Measurements from ENCODE around the gene MUC13.
"Not testable (repeated sequence)": the region's sequence is repeated elsewhere in the genome, so short reads cannot be mapped to it uniquely, and the experiment has no call there.

Gene MUC13

GRCh38 chr3:124934577-124934976, at the start of gene MUC13:
Gene MUC13 (minus strand): TSS chr3:124934751. CDS start chr3:124934712, 39 bp downstream.
- in situ Hi-C loops (cut with HindIII; ENCODE audit: low pct_ligation_motif_present, low pct_unique_long_range_greater_than_20kb, low sequenced_read_pairs) = no loop called here
- DNase-seq = no peak

GRCh38 chr3:124982855-124983254, 48.3 kb upstream of the MUC13 start:
- DNase-seq = no peak
- in situ Hi-C loops (cut with HindIII; ENCODE audit: low pct_ligation_motif_present, low pct_unique_long_range_greater_than_20kb, low sequenced_read_pairs) = no loop called here

- no peak for DNase-seq
- in situ Hi-C loops (cut with HindIII; ENCODE audit: low pct_ligation_motif_present, low pct_unique_long_range_greater_than_20kb, low sequenced_read_pairs) = no loop called here
Observed at GRCh38 chr3:124981472-124981871, 46.9 kb upstream of the MUC13 start.

GRCh38 chr3:124978627-124979026, 44.1 kb upstream of the MUC13 start:
- in situ Hi-C loops (cut with HindIII; ENCODE audit: low pct_ligation_motif_present, low pct_unique_long_range_greater_than_20kb, low sequenced_read_pairs) = no loop called here
- DNase-seq = no peak

- no peak for DNase-seq
- in situ Hi-C loops (cut with HindIII; ENCODE audit: low pct_ligation_motif_present, low pct_unique_long_range_greater_than_20kb, low sequenced_read_pairs) = no loop called here
Observed at GRCh38 chr3:124976383-124976782, 41.8 kb upstream of the MUC13 start.

- in situ Hi-C loops (cut with HindIII; ENCODE audit: low pct_ligation_motif_present, low pct_unique_long_range_greater_than_20kb, low sequenced_read_pairs) = no loop called here
- no peak for DNase-seq
Observed at GRCh38 chr3:124974691-124975090, 40.1 kb upstream of the MUC13 start.

- in situ Hi-C loops (cut with HindIII; ENCODE audit: low pct_ligation_motif_present, low pct_unique_long_range_greater_than_20kb, low sequenced_read_pairs) = no loop called here
- no peak for DNase-seq
Observed at GRCh38 chr3:124973290-124973689, 38.7 kb upstream of the MUC13 start.

- in situ Hi-C loops (cut with HindIII; ENCODE audit: low pct_ligation_motif_present, low pct_unique_long_range_greater_than_20kb, low sequenced_read_pairs) = no loop called here
- no peak for DNase-seq
Observed at GRCh38 chr3:124972457-124972856, 37.9 kb upstream of the MUC13 start.

- in situ Hi-C loops (cut with HindIII; ENCODE audit: low pct_ligation_motif_present, low pct_unique_long_range_greater_than_20kb, low sequenced_read_pairs) = no loop called here
- DNase-seq = peak; percentile 30
Observed at GRCh38 chr3:124969963-124970722, 35.6 kb upstream of the MUC13 start.

- in situ Hi-C loops (cut with HindIII; ENCODE audit: low pct_ligation_motif_present, low pct_unique_long_range_greater_than_20kb, low sequenced_read_pairs) = no loop called here
- no peak for DNase-seq
Observed at GRCh38 chr3:124969190-124969589, 34.6 kb upstream of the MUC13 start.

- in situ Hi-C loops (cut with HindIII; ENCODE audit: low pct_ligation_motif_present, low pct_unique_long_range_greater_than_20kb, low sequenced_read_pairs) = no loop called here
- no peak for DNase-seq
Observed at GRCh38 chr3:124967964-124968363, 33.4 kb upstream of the MUC13 start.

- no peak for DNase-seq
Observed at GRCh38 chr3:124966521-124967445, 32.2 kb upstream of the MUC13 start.

GRCh38 chr3:124965413-124965812, 30.9 kb upstream of the MUC13 start:
- DNase-seq = no peak
- in situ Hi-C loops (cut with HindIII; ENCODE audit: low pct_ligation_motif_present, low pct_unique_long_range_greater_than_20kb, low sequenced_read_pairs) = no loop called here

More at GRCh38 chr3:124966521-124967445, 32.2 kb upstream of the MUC13 start:
- in situ Hi-C loops (cut with HindIII; ENCODE audit: low pct_ligation_motif_present, low pct_unique_long_range_greater_than_20kb, low sequenced_read_pairs) = no loop called here

- in situ Hi-C loops (cut with HindIII; ENCODE audit: low pct_ligation_motif_present, low pct_unique_long_range_greater_than_20kb, low sequenced_read_pairs) = no loop called here
- no peak for DNase-seq
Observed at GRCh38 chr3:124964387-124964786, 29.8 kb upstream of the MUC13 start.

- DNase-seq = no peak
- in situ Hi-C loops (cut with HindIII; ENCODE audit: low pct_ligation_motif_present, low pct_unique_long_range_greater_than_20kb, low sequenced_read_pairs) = no loop called here
Observed at GRCh38 chr3:124963755-124964154, 29.2 kb upstream of the MUC13 start.

GRCh38 chr3:124962403-124962940, 27.9 kb upstream of the MUC13 start:
- in situ Hi-C loops (cut with HindIII; ENCODE audit: low pct_ligation_motif_present, low pct_unique_long_range_greater_than_20kb, low sequenced_read_pairs) = no loop called here
- DNase-seq = no peak

- no peak for DNase-seq
- in situ Hi-C loops (cut with HindIII; ENCODE audit: low pct_ligation_motif_present, low pct_unique_long_range_greater_than_20kb, low sequenced_read_pairs) = no loop called here
Observed at GRCh38 chr3:124960698-124961097, 26.1 kb upstream of the MUC13 start.

- DNase-seq = no peak
- in situ Hi-C loops (cut with HindIII; ENCODE audit: low pct_ligation_motif_present, low pct_unique_long_range_greater_than_20kb, low sequenced_read_pairs) = no loop called here
Observed at GRCh38 chr3:124960105-124960504, 25.6 kb upstream of the MUC13 start.

GRCh38 chr3:124957951-124958350, 23.4 kb upstream of the MUC13 start:
- DNase-seq; in situ Hi-C loops (cut with HindIII; ENCODE audit: low pct_ligation_motif_present, low pct_unique_long_range_greater_than_20kb, low sequenced_read_pairs): not testable (repeated sequence)
